ENCODE results near the gene XPO5. TPM values are rescaled to one million over a fixed set of nuclear protein-coding genes. Genes with fewer than 3 reads are reported as not detected.
A peak's percentile ranks its signal among the peaks of the same experiment; 100 is the strongest.

Gene XPO5
- total and polyA plus RNA-seq, 7 experiments from 2014 or later = 9.3 to 107 (median 39.9) TPM

GRCh38 chr6:43524483-43524961 lies 51.3 kb downstream of the XPO5 start:
- Histone ChIP-seq H3K9me3 (ENCODE audit: control insufficient read depth in 2 of 3, low read length in 3 of 3) (no peaks in the 10 kb centered on the region), H3K4me1 (ENCODE audit: control insufficient read depth in 2 of 2, insufficient read depth in 2 of 2, low read length in 2 of 2) (no peaks in the 10 kb centered on the region), H3K36me3 (ENCODE audit: control insufficient read depth in 2 of 3, insufficient read depth in 3 of 3, low read length in 3 of 3) (peaks cover 36 to 99% (median 41%) of the 10 kb centered on the region in 3 experiments), H3K27me3 (ENCODE audit: control insufficient read depth in 2 of 2, insufficient read depth in 2 of 2, low read length in 2 of 2) (no peaks in the 10 kb centered on the region), H3K27ac (ENCODE audit: low read depth, low read length) (no peak overlapping the region), H3K4me3 (ENCODE audit: low read length) (no peak overlapping the region)
- intact Hi-C loops (cut with micrococcal nuclease) = no loop called here
- no peak overlapping the region for H3K4me3 Mint-ChIP-seq
- H3K9me3 Mint-ChIP-seq = no peaks in the 10 kb centered on the region
- peaks cover 0 to 7% (median 5%) of the 10 kb centered on the region in 7 donors for H3K4me1 Mint-ChIP-seq
- ATAC-seq (no peak), DNase-seq (no peak)
- H3K27me3 Mint-ChIP-seq = no peaks in the 10 kb centered on the region
- peaks cover 3 to 61% (median 32%) of the 10 kb centered on the region in 5 donors for H3K36me3 Mint-ChIP-seq
- POLR2A ChIA-PET = interaction anchor here (0.6 to 0.8 kb wide), 2 partner anchors 9 to 1369 kb away, joined by 3 to 4 read pairs; no protein-coding TSS in a partner anchor
- CTCF ChIA-PET = interaction anchor here (0.7 to 0.8 kb wide), 2 partner anchors 18 to 19 kb away, joined by 3 read pairs; no protein-coding TSS in a partner anchor
- H3K27ac Mint-ChIP-seq = peak overlapping the region in 3 of 9 donors; percentile 8 to 21 (median 15)

GRCh38 chr6:43523284-43523683 lies 52.6 kb downstream of the XPO5 start:
- no peaks in the 10 kb centered on the region for H3K9me3 Mint-ChIP-seq
- H3K4me3 Mint-ChIP-seq = no peak overlapping the region
- peak overlapping the region in 1 of 9 donors; percentile 2 for H3K27ac Mint-ChIP-seq
- Histone ChIP-seq H3K27ac (ENCODE audit: low read depth, low read length) (no peak overlapping the region), H3K27me3 (ENCODE audit: control insufficient read depth in 2 of 2, insufficient read depth in 2 of 2, low read length in 2 of 2) (no peaks in the 10 kb centered on the region), H3K9me3 (ENCODE audit: control insufficient read depth in 2 of 3, low read length in 3 of 3) (no peaks in the 10 kb centered on the region), H3K36me3 (ENCODE audit: control insufficient read depth in 2 of 3, insufficient read depth in 3 of 3, low read length in 3 of 3) (peaks cover 36 to 92% (median 37%) of the 10 kb centered on the region in 3 experiments), H3K4me1 (ENCODE audit: control insufficient read depth in 2 of 2, insufficient read depth in 2 of 2, low read length in 2 of 2) (peaks cover 2 to 6% of the 10 kb centered on the region in 2 donors), H3K4me3 (ENCODE audit: low read length) (no peak overlapping the region)
- ATAC-seq (no peak), DNase-seq (no peak)
- ChIA-PET CTCF (interaction anchor here (1.1 kb wide), 1 partner anchor 67 kb away, joined by 3 read pairs; no protein-coding TSS in a partner anchor), POLR2A (no interaction called here)
- H3K4me1 Mint-ChIP-seq = peaks cover 0 to 7% (median 5%) of the 10 kb centered on the region in 7 donors
- no peaks in the 10 kb centered on the region for H3K27me3 Mint-ChIP-seq
- intact Hi-C loops (cut with micrococcal nuclease) = no loop called here
- peaks cover 3 to 63% (median 32%) of the 10 kb centered on the region in 5 donors for H3K36me3 Mint-ChIP-seq

- Mint-ChIP-seq H3K27me3 (no peaks in the 10 kb centered on the region), H3K27ac (peak overlapping the region in 1 of 9 donors; percentile 56), H3K4me3 (no peak overlapping the region), H3K36me3 (peaks cover 3 to 58% (median 30%) of the 10 kb centered on the region in 5 donors), H3K9me3 (no peaks in the 10 kb centered on the region), H3K4me1 (peaks cover 0 to 7% (median 5%) of the 10 kb centered on the region in 7 donors)
- POLR2A ChIA-PET = no interaction called here
- DNase-seq (no peak), ATAC-seq (no peak)
- Histone ChIP-seq H3K4me1 (ENCODE audit: control insufficient read depth in 2 of 2, insufficient read depth in 2 of 2, low read length in 2 of 2) (peaks cover 8 to 11% of the 10 kb centered on the region in 2 donors), H3K9me3 (ENCODE audit: control insufficient read depth in 2 of 3, low read length in 3 of 3) (no peaks in the 10 kb centered on the region), H3K36me3 (ENCODE audit: control insufficient read depth in 2 of 3, insufficient read depth in 3 of 3, low read length in 3 of 3) (peaks cover 31 to 86% (median 33%) of the 10 kb centered on the region in 3 experiments), H3K27ac (ENCODE audit: low read depth, low read length) (no peak overlapping the region), H3K27me3 (ENCODE audit: control insufficient read depth in 2 of 2, insufficient read depth in 2 of 2, low read length in 2 of 2) (no peaks in the 10 kb centered on the region), H3K4me3 (ENCODE audit: low read length) (no peak overlapping the region)
- intact Hi-C loops (cut with micrococcal nuclease) = no loop called here
- CTCF ChIA-PET = interaction anchor here (1.1 kb wide), 1 partner anchor 66 kb away, joined by 3 read pairs; no protein-coding TSS in a partner anchor
These were observed 53.1 kb downstream of the XPO5 start for GRCh38 chr6:43522547-43523261.

GRCh38 chr6:43521836-43522235 lies 54.0 kb downstream of the XPO5 start:
- peaks cover 3 to 50% (median 23%) of the 10 kb centered on the region in 5 donors for H3K36me3 Mint-ChIP-seq
- peaks cover 28 to 83% (median 29%) of the 10 kb centered on the region in 3 experiments for H3K36me3 ChIP-seq (ENCODE audit: control insufficient read depth in 2 of 3, insufficient read depth in 3 of 3, low read length in 3 of 3)
- no peaks in the 10 kb centered on the region for H3K9me3 ChIP-seq (ENCODE audit: control insufficient read depth in 2 of 3, low read length in 3 of 3)
- no peak overlapping the region for H3K4me3 ChIP-seq (ENCODE audit: low read length)
- ChIA-PET POLR2A (no interaction called here), CTCF (no interaction called here)
- no peak overlapping the region for H3K4me3 Mint-ChIP-seq
- H3K9me3 Mint-ChIP-seq = no peaks in the 10 kb centered on the region
- peaks cover 0 to 7% (median 5%) of the 10 kb centered on the region in 7 donors for H3K4me1 Mint-ChIP-seq
- DNase-seq (no peak), ATAC-seq (no peak)
- no peak overlapping the region for H3K27ac ChIP-seq (ENCODE audit: low read depth, low read length)
- no peaks in the 10 kb centered on the region for H3K27me3 ChIP-seq (ENCODE audit: control insufficient read depth in 2 of 2, insufficient read depth in 2 of 2, low read length in 2 of 2)
- H3K27me3 Mint-ChIP-seq = no peaks in the 10 kb centered on the region
- peaks cover 11 to 12% of the 10 kb centered on the region in 2 donors for H3K4me1 ChIP-seq (ENCODE audit: control insufficient read depth in 2 of 2, insufficient read depth in 2 of 2, low read length in 2 of 2)
- intact Hi-C loops (cut with micrococcal nuclease) = no loop called here
- H3K27ac Mint-ChIP-seq = peak overlapping the region in 1 of 9 donors; percentile 11

GRCh38 chr6:43520097-43520496 lies 55.7 kb downstream of the XPO5 start:
- POLR2A ChIA-PET = interaction anchor here (0.7 to 0.9 kb wide), 3 partner anchors 13 to 65 kb away, joined by 3 read pairs; no protein-coding TSS in a partner anchor
- ATAC-seq (no peak), DNase-seq (no peak)
- intact Hi-C loops (cut with micrococcal nuclease) = no loop called here
- peak overlapping the region in 1 of 9 donors; percentile 59 for H3K27ac Mint-ChIP-seq
- H3K27me3 Mint-ChIP-seq = no peaks in the 10 kb centered on the region
- Histone ChIP-seq H3K27ac (ENCODE audit: low read depth, low read length) (no peak overlapping the region), H3K4me1 (ENCODE audit: control insufficient read depth in 2 of 2, insufficient read depth in 2 of 2, low read length in 2 of 2) (peaks cover 23 to 26% of the 10 kb centered on the region in 2 donors), H3K36me3 (ENCODE audit: control insufficient read depth in 2 of 3, insufficient read depth in 3 of 3, low read length in 3 of 3) (peaks cover 23 to 79% (median 23%) of the 10 kb centered on the region in 3 experiments), H3K9me3 (ENCODE audit: control insufficient read depth in 2 of 3, low read length in 3 of 3) (no peaks in the 10 kb centered on the region), H3K27me3 (ENCODE audit: control insufficient read depth in 2 of 2, insufficient read depth in 2 of 2, low read length in 2 of 2) (no peaks in the 10 kb centered on the region), H3K4me3 (ENCODE audit: low read length) (no peak overlapping the region)
- CTCF ChIA-PET = interaction anchor here (0.6 to 6.4 kb wide), 2 partner anchors 14 to 329 kb away, joined by 3 to 35 read pairs; no protein-coding TSS in a partner anchor
- peaks cover 0 to 20% (median 18%) of the 10 kb centered on the region in 7 donors for H3K4me1 Mint-ChIP-seq
- peaks cover 3 to 44% (median 19%) of the 10 kb centered on the region in 5 donors for H3K36me3 Mint-ChIP-seq
- H3K9me3 Mint-ChIP-seq = no peaks in the 10 kb centered on the region
- no peak overlapping the region for H3K4me3 Mint-ChIP-seq

- ATAC-seq (peak; percentile 3), DNase-seq (peak in 1 of 9 donors; percentile 22)
- H3K4me1 Mint-ChIP-seq = peaks cover 8 to 36% (median 28%) of the 10 kb centered on the region in 7 donors
- H3K9me3 Mint-ChIP-seq = no peaks in the 10 kb centered on the region
- Histone ChIP-seq H3K9me3 (ENCODE audit: control insufficient read depth in 2 of 3, low read length in 3 of 3) (no peaks in the 10 kb centered on the region), H3K27me3 (ENCODE audit: control insufficient read depth in 2 of 2, insufficient read depth in 2 of 2, low read length in 2 of 2) (no peaks in the 10 kb centered on the region), H3K4me1 (ENCODE audit: control insufficient read depth in 2 of 2, insufficient read depth in 2 of 2, low read length in 2 of 2) (peaks cover 32 to 36% of the 10 kb centered on the region in 2 donors), H3K4me3 (ENCODE audit: low read length) (peak overlapping the region; percentile 100), H3K36me3 (ENCODE audit: control insufficient read depth in 2 of 3, insufficient read depth in 3 of 3, low read length in 3 of 3) (peaks cover 17 to 72% (median 32%) of the 10 kb centered on the region in 3 experiments), H3K27ac (ENCODE audit: low read depth, low read length) (peak overlapping the region; percentile 96)
- intact Hi-C loops (cut with micrococcal nuclease) = loop anchor here (1.0 to 10.0 kb wide), 19 partner anchors 11 to 1467 kb away; partner anchors contain the start of genes CNPY3 (in 2 of the 2), GTPBP2 (in 2 of the 2), KLHDC3 (in 2 of the 2) and POLH (in 2 of the 2)
- ChIA-PET POLR2A (interaction anchor here (0.5 to 4.1 kb wide), 11 partner anchors 11 to 294 kb away, joined by 3 to 23 read pairs (median 5); partner anchors contain the start of genes ABCC10, GTPBP2, TJAP1 and ZNF318), CTCF (interaction anchor here (0.7 to 6.4 kb wide), 2 partner anchors 11 to 336 kb away, joined by 3 to 35 read pairs; partner anchors contain the start of gene CUL9)
- no peak overlapping the region for H3K4me3 Mint-ChIP-seq
- H3K27me3 Mint-ChIP-seq = no peaks in the 10 kb centered on the region
- no peak overlapping the region for H3K27ac Mint-ChIP-seq
- peaks cover 0 to 41% (median 21%) of the 10 kb centered on the region in 5 donors for H3K36me3 Mint-ChIP-seq
These were observed 58.1 kb downstream of the XPO5 start for GRCh38 chr6:43517505-43518357.
